PC-9 (cell line): ENCODE data around the gene RAMP1. TPM values are rescaled to one million over a fixed set of nuclear protein-coding genes. Genes with fewer than 3 reads are reported as not detected.
A peak's percentile ranks its signal among the peaks of the same experiment; 100 is the strongest.
"Not testable (repeated sequence)": the region's sequence is repeated elsewhere in the genome, so short reads cannot be mapped to it uniquely, and the experiment has no call there.

ENCODE experiments used
- BruUV-seq: library from RNA; stranded (reverse); fragments of 400-500 nt; replicated peaks from 2 replicates; lab custom pipeline; 2021; lab: Mats Ljungman, UMichigan
- CTCF ChIA-PET: fragments of 300-600 bp; sonication (Branson Sonifier 250); formaldehyde crosslinking; loops from one replicate; lab custom pipeline; 2022; ENCODE audit warnings: antibody characterized with exemption; lab: Charles Lee
- POLR2A ChIA-PET: fragments of 300-600 bp; sonication (Branson Sonifier 250); formaldehyde crosslinking; loops from one replicate; lab custom pipeline; 2022; ENCODE audit warnings: antibody characterized with exemption; ENCODE audit not compliant: unreplicated experiment; lab: Charles Lee
- DNase-seq, 2 experiments: peaks; one replicate each; pipeline versions ENCODE4 v3.0.0 to v3.0.0-alpha.2; 2015 to 2022; ENCODE audit warnings: mixed read lengths in 1 of 2
- H2AFZ ChIP-seq: fragments of 200-600 bp; sonication (generic); 2 replicates; pipeline ENCODE4 v1.8.1; 2017; ENCODE audit warnings: antibody characterized with exemption
- H3F3A ChIP-seq: fragments of 200-600 bp; sonication (generic); 2 replicates; pipeline ENCODE4 v1.8.1; 2017; ENCODE audit warnings: antibody characterized with exemption, mild to moderate bottlenecking, low read depth; ENCODE audit not compliant: insufficient read depth
- H3K27ac ChIP-seq: fragments of 200-600 bp; sonication (generic); 2 replicates; pipeline ENCODE4 v1.6.1; 2016; ENCODE audit warnings: mixed run types
- H3K27me3 ChIP-seq: fragments of 200-600 bp; sonication (generic); 2 replicates; pipeline ENCODE4 v1.6.1; 2016; ENCODE audit warnings: low read depth, mixed run types; ENCODE audit not compliant: insufficient read depth
- H3K36me3 ChIP-seq: fragments of 200-600 bp; sonication (generic); 2 replicates; pipeline ENCODE4 v1.6.1; 2016; ENCODE audit warnings: low read depth, mixed run types
- H3K4me1 ChIP-seq: fragments of 200-600 bp; sonication (generic); replicated peaks from 2 replicates; pipeline ENCODE4 v1.6.1; 2016; ENCODE audit warnings: mixed run types; ENCODE audit not compliant: insufficient read depth
- H3K4me2 ChIP-seq: fragments of 200-600 bp; sonication (generic); 2 replicates; pipeline ENCODE4 v1.6.1; 2017; ENCODE audit warnings: mixed run types
- H3K4me3 ChIP-seq: fragments of 200-600 bp; sonication (generic); 2 replicates; pipeline ENCODE4 v1.6.1; 2016; ENCODE audit warnings: mixed run types
- H3K79me2 ChIP-seq: fragments of 200-600 bp; sonication (generic); 2 replicates; pipeline ENCODE4 v1.6.1; 2017; ENCODE audit warnings: low read depth, mixed run types
- H3K9me2 ChIP-seq: fragments of 200-600 bp; sonication (generic); 2 replicates; pipeline ENCODE4 v1.8.1; 2017; ENCODE audit warnings: mild to moderate bottlenecking; ENCODE audit not compliant: insufficient read depth
- H3K9me3 ChIP-seq: fragments of 200-600 bp; sonication (generic); 2 replicates; pipeline ENCODE4 v1.8.1; 2016; ENCODE audit warnings: low read depth; ENCODE audit not compliant: insufficient read depth
- H4K20me1 ChIP-seq: fragments of 200-600 bp; sonication (generic); 2 replicates; pipeline ENCODE4 v1.8.1; 2017; ENCODE audit not compliant: insufficient read depth
- CTCF ChIP-seq: fragments of 200-600 bp; sonication (generic); conservative IDR thresholded peaks from 2 replicates; pipeline ENCODE4 v1.6.1; 2017; ENCODE audit warnings: mixed run types, antibody characterized with exemption, mild to moderate bottlenecking, moderate library complexity
- EZH2 ChIP-seq: fragments of 200-600 bp; sonication (generic); IDR thresholded peaks from 2 replicates; pipeline ENCODE4 v1.8.0; 2017; ENCODE audit warnings: antibody characterized with exemption, low read depth
- intact Hi-C: fragments of 100-400 bp; cut with micrococcal nuclease; formaldehyde crosslinking; loops from one replicate; pipeline ENCODE4 v1.10.0; 2022; ENCODE audit not compliant: unreplicated experiment
- total RNA-seq: library from RNA; stranded (reverse); gene quantifications from 2 replicates; pipeline ENCODE4 v1.2.3, GENCODE V29; 2021

Gene RAMP1
- total RNA-seq, 1 experiment from 2014 or later = 48.7 TPM

GRCh38 chr2:237866101-237866621 is 6.7 kb downstream of the RAMP1 start:
- Histone ChIP-seq H3K27me3 (no peaks in the 10 kb centered on the region), H3K9me3 (no peaks in the 10 kb centered on the region), H3K4me2 (peak overlapping the region; percentile 69), H3K9me2 (no peaks in the 10 kb centered on the region), H3K79me2 (peaks cover 73% of the 10 kb centered on the region), H3K36me3 (no peaks in the 10 kb centered on the region), H3K4me1 (peaks cover 91% of the 10 kb centered on the region), H2AFZ (no peak overlapping the region), H3K27ac (peak overlapping the region; percentile 82), H4K20me1 (no peaks in the 10 kb centered on the region), H3K4me3 (peak overlapping the region; percentile 12; the same call in 1 of the 2 replicates), H3F3A (peaks cover 53% of the 10 kb centered on the region)
- DNase-seq = peak; percentile 63 to 84
- ChIA-PET CTCF (no interaction called here), POLR2A (interaction anchor here (0.6 kb wide), 2 partner anchors 99 to 116 kb away, joined by 3 to 4 read pairs; no protein-coding TSS in a partner anchor)
- intact Hi-C loops = loop anchor here (5.0 to 10.0 kb wide), 3 partner anchors 56 to 271 kb away; partner anchors contain the start of gene RAB17
- TF ChIP-seq EZH2 (no peak), CTCF (no peak)
- BruUV-seq = TSS peak; percentile 42

GRCh38 chr2:237867465-237867864 is 8.0 kb downstream of the RAMP1 start:
- Histone ChIP-seq H3K9me2 (no peaks in the 10 kb centered on the region), H3K27ac (peak overlapping the region; percentile 82), H4K20me1 (no peaks in the 10 kb centered on the region), H3K4me1 (peaks cover 82% of the 10 kb centered on the region), H3K27me3 (no peaks in the 10 kb centered on the region), H3K4me2 (peak overlapping the region; percentile 69), H2AFZ (no peak overlapping the region), H3K79me2 (peaks cover 75% of the 10 kb centered on the region), H3K4me3 (peak overlapping the region; percentile 25; the same call in 1 of the 2 replicates), H3F3A (peaks cover 46% of the 10 kb centered on the region), H3K9me3 (no peaks in the 10 kb centered on the region), H3K36me3 (no peaks in the 10 kb centered on the region)
- POLR2A ChIA-PET = interaction anchor here (0.6 to 0.7 kb wide), 2 partner anchors 196 to 572 kb away, joined by 3 read pairs; no protein-coding TSS in a partner anchor
- TF ChIP-seq EZH2 = no peak
- no peak for TF ChIP-seq CTCF
- intact Hi-C loops = loop anchor here (5.0 to 10.0 kb wide), 3 partner anchors 55 to 273 kb away; partner anchors contain the start of gene RAB17
- DNase-seq = peak; percentile 94 to 98
- no TSS peak for BruUV-seq
- CTCF ChIA-PET = no interaction called here

- Histone ChIP-seq H3F3A (peaks cover 46% of the 10 kb centered on the region), H3K79me2 (peaks cover 75% of the 10 kb centered on the region), H3K4me2 (peak overlapping the region; percentile 69), H3K4me1 (peaks cover 82% of the 10 kb centered on the region), H3K27ac (peak overlapping the region; percentile 82)
- intact Hi-C loops = loop anchor here (5.0 to 10.0 kb wide), 3 partner anchors 54 to 273 kb away; partner anchors contain the start of gene RAB17
- H3K27me3 ChIP-seq, H3K36me3 ChIP-seq, POLR2A ChIA-PET, H4K20me1 ChIP-seq, H3K4me3 ChIP-seq, H2AFZ ChIP-seq, DNase-seq, H3K9me3 ChIP-seq, H3K9me2 ChIP-seq, BruUV-seq: not testable (repeated sequence)
- CTCF ChIA-PET = interaction anchor here (0.6 to 0.7 kb wide), 2 partner anchors 22 to 183 kb away, joined by 3 to 5 read pairs; no protein-coding TSS in a partner anchor
Measured at GRCh38 chr2:237868074-237868473, 8.7 kb downstream of the RAMP1 start.
